Neutrophil (primary cell): ENCODE results near the gene ZNF774.

Experiments
- H3K27ac ChIP-seq: fragments of 200-600 bp; sonication (generic); 2 replicates; pipeline ENCODE4 v1.5.1; 2016; ENCODE audit warnings: mild to moderate bottlenecking, moderate library complexity
- H3K27me3 ChIP-seq: fragments of 200-600 bp; sonication (generic); 2 replicates; pipeline ENCODE4 v1.6.0; 2016; ENCODE audit warnings: mild to moderate bottlenecking
- H3K36me3 ChIP-seq: fragments of 200-600 bp; sonication (generic); 2 replicates; pipeline ENCODE4 v1.5.1; 2017
- H3K4me1 ChIP-seq, 2 experiments: fragments of 200-600 bp in 1 of 2; sonication (generic) in 1 of 2; 1 replicate in 1 of 2; 2 replicates in 1 of 2; pipeline versions ENCODE4 v1.5.1 to v1.6.1; 2013 to 2016; ENCODE audit warnings: low read depth in 1 of 2, low read length in 1 of 2, mild to moderate bottlenecking in 1 of 2, moderate library complexity in 1 of 2; ENCODE audit not compliant: control insufficient read depth in 1 of 2, insufficient read depth in 1 of 2
- H3K4me3 ChIP-seq, 2 experiments: fragments of 200-600 bp in 1 of 2; sonication (generic) in 1 of 2; 1 replicate in 1 of 2; 2 replicates in 1 of 2; pipeline ENCODE4 v1.5.1; 2013 to 2016; ENCODE audit warnings: low read depth in 1 of 2, low read length in 1 of 2, mild to moderate bottlenecking in 1 of 2, moderate library complexity in 1 of 2
- H3K9me3 ChIP-seq: fragments of 200-600 bp; sonication (generic); 2 replicates; pipeline ENCODE4 v1.5.1; 2016
- CTCF ChIP-seq: fragments of 200-600 bp; sonication (generic); IDR thresholded peaks from 2 replicates; pipeline ENCODE4 v1.5.1; 2016; ENCODE audit warnings: antibody characterized with exemption

ZNF774 gene

DNA sequence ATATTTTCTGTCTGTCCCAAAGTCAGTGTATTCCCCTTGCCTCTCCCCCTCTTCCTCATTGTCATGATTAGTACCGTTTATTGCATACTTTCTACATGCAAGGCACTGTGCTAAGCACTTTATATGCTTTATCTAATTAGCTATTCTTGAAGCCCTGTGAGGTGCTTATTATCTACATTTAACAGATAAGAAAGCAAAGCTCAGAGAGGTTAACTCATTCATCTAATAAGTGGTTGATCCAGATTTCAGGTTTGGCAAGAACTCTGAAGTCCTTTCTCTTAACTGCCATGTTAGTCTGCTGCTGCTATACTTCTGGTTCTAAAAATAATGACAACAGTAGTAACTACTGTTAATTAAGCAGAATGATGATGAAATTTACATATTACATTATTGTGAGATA, 49.4 kb downstream of the ZNF774 start:
- Histone ChIP-seq H3K36me3 (peaks cover 3% of the 10 kb centered on the region), H3K27ac (peak overlapping the region; percentile 95), H3K9me3 (no peaks in the 10 kb centered on the region), H3K4me3 (peak overlapping the region; percentile 48 to 58), H3K27me3 (no peaks in the 10 kb centered on the region), H3K4me1 (peaks cover 59 to 66% of the 10 kb centered on the region in 2 experiments)
- no peak for TF ChIP-seq CTCF

- Histone ChIP-seq H3K4me3 (peak overlapping the region; percentile 48 to 58), H3K9me3 (no peaks in the 10 kb centered on the region), H3K4me1 (peaks cover 64 to 65% of the 10 kb centered on the region in 2 experiments), H3K27me3 (no peaks in the 10 kb centered on the region), H3K27ac (peak overlapping the region; percentile 95), H3K36me3 (peaks cover 3% of the 10 kb centered on the region)
- TF ChIP-seq CTCF, result no peak
Measured at GRCh38 chr15:90402223-90402622, 50.1 kb downstream of the ZNF774 start.

GRCh38 chr15:90402767-90403166, 50.7 kb downstream of the ZNF774 start:
- Histone ChIP-seq H3K4me1 (peaks cover 69 to 70% of the 10 kb centered on the region in 2 experiments), H3K4me3 (peak overlapping the region in 1 of 2 experiments; percentile 48), H3K9me3 (no peaks in the 10 kb centered on the region), H3K36me3 (peaks cover 3% of the 10 kb centered on the region), H3K27me3 (no peaks in the 10 kb centered on the region), H3K27ac (peak overlapping the region; percentile 95)
- TF ChIP-seq CTCF, result no peak

DNA sequence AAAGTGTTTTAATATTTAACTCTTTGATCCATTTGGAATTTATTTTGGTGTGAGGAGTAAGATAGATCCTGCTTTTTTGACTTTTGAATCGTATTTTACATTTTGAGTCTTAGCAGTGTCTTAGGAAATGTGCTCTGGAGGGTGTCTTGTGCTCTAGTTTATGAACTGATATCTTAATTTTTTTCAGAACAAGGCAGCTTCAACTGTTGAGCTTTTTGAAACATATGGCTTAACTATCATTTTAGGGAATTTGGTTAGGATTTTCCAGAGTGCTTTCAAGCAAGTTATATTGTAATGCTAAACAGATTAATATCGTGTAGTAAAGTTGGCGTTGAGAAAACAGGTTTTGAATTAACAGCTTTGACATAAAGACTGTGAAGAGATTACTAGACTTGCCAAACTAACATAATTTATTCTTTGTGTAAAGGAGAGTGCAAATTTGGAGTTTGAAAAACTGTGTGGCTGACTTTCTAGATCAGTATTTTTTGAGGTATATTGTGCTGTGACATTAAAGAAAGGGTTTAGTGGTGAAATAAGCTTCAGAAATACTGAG, 53.0 kb downstream of the ZNF774 start:
- peak overlapping the region; percentile 11 for H3K27ac ChIP-seq
- TF ChIP-seq CTCF, result no peak
- H3K27me3 ChIP-seq, result no peaks in the 10 kb centered on the region
- peaks cover 65 to 66% of the 10 kb centered on the region in 2 experiments for H3K4me1 ChIP-seq
- H3K4me3 ChIP-seq, result no peak overlapping the region
- H3K36me3 ChIP-seq, result peaks cover 4% of the 10 kb centered on the region
- no peaks in the 10 kb centered on the region for H3K9me3 ChIP-seq

- TF ChIP-seq CTCF, result no peak
- Histone ChIP-seq H3K36me3 (peaks cover 4% of the 10 kb centered on the region), H3K4me1 (peaks cover 58 to 59% of the 10 kb centered on the region in 2 experiments), H3K27ac (peak overlapping the region; percentile 33), H3K4me3 (no peak overlapping the region), H3K27me3 (no peaks in the 10 kb centered on the region), H3K9me3 (no peaks in the 10 kb centered on the region)
Measured at GRCh38 chr15:90407336-90407735, 55.3 kb downstream of the ZNF774 start.
